Epithelial cell of esophagus (primary cell): ENCODE measurements around the gene CHODL.

Experiments used
- DNase-seq: peaks from one replicate; pipeline ENCODE4 v3.0.0; 2010; ENCODE audit warnings: low read depth
- H3K4me3 ChIP-seq: 2 replicates; pipeline ENCODE4 v1.5.1; 2011; ENCODE audit warnings: mild to moderate bottlenecking, low read length, control low read depth
- TF ChIP-seq, protein P1 (sequence below): IDR thresholded peaks from 2 replicates; pipeline ENCODE4 v1.5.1; 2011; ENCODE audit warnings: low read depth, mild to moderate bottlenecking, low read length, control low read depth, inconsistent platforms; ENCODE audit not compliant: insufficient read depth; ENCODE audit errors: missing control alignments

The CHODL gene

DNA sequence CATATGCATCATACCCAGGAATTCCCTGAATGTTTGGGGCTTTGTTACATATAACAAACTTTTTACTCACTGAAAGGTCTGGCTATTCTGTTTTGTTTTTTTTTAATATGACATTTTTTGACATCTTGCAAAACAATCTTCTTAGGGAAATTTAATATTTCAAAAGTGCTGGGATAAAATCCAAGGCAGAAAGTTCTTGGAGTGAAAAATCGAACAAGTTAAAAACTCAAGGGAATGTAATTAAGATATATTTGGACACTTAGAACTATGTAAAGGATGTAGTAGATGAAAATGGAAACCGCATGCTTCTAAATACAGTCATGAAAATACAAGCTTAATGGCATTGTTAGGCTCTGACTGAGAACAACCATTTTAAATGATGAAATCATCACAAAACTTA lies 8.6 kb downstream of the CHODL start:
- TF ChIP-seq, protein P1, sequence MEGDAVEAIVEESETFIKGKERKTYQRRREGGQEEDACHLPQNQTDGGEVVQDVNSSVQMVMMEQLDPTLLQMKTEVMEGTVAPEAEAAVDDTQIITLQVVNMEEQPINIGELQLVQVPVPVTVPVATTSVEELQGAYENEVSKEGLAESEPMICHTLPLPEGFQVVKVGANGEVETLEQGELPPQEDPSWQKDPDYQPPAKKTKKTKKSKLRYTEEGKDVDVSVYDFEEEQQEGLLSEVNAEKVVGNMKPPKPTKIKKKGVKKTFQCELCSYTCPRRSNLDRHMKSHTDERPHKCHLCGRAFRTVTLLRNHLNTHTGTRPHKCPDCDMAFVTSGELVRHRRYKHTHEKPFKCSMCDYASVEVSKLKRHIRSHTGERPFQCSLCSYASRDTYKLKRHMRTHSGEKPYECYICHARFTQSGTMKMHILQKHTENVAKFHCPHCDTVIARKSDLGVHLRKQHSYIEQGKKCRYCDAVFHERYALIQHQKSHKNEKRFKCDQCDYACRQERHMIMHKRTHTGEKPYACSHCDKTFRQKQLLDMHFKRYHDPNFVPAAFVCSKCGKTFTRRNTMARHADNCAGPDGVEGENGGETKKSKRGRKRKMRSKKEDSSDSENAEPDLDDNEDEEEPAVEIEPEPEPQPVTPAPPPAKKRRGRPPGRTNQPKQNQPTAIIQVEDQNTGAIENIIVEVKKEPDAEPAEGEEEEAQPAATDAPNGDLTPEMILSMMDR, result no peak
- H3K4me3 ChIP-seq, result no peak overlapping the region
- DNase-seq, result no peak

DNA sequence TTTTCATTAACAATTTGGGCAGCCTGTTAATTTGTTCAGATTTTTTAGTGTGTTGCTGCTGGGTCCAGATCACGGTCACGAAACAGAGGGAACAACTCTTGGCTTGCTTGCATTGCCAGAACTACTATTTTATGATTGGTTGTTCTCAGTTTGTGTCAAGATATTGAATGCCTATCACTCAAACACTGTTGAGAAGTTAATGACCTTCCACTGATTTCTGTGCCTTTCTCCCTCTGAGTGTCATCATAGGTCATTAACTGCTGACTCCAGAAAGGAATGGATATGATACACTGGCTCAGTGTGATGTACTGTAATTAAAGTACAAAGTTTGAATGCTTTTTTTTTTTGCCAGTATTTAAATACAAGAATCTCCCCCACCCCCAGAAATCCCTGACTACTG lies 9.2 kb downstream of the CHODL start:
- no peak overlapping the region for H3K4me3 ChIP-seq
- no peak for DNase-seq
- TF ChIP-seq, protein P1, result no peak

DNA sequence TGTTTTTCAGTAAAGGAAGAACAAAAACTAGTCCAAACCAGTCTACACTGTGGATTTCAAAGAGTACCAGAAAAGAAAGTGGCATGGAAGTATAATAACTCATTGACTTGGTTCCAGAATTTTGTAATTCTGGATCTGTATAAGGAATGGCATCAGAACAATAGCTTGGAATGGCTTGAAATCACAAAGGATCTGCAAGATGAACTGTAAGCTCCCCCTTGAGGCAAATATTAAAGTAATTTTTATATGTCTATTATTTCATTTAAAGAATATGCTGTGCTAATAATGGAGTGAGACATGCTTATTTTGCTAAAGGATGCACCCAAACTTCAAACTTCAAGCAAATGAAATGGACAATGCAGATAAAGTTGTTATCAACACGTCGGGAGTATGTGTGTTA lies 21.3 kb downstream of the CHODL start:
- no peak for DNase-seq
- TF ChIP-seq, protein P1, result no peak
- H3K4me3 ChIP-seq, result no peak overlapping the region

DNA sequence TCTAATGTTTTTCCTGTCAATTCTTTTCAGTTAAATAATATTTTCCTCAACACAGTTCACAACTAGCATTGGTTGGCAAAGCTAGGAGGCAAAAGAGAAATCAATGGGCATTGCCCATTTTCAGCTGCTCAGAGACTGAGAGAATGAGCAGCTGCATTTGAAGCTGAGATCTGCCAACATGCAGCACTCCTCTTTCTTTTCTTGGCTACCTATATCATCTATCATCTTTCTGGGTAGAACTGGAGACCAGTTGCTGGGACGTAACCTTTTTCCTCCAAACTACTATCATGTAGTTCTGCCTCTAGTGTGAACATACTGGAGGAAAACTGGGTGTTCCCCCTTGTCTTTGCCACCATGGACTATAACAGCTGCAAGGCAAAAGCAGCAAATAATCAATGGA lies 22.9 kb downstream of the CHODL start:
- TF ChIP-seq, protein P1, result no peak
- no peak for DNase-seq

DNA sequence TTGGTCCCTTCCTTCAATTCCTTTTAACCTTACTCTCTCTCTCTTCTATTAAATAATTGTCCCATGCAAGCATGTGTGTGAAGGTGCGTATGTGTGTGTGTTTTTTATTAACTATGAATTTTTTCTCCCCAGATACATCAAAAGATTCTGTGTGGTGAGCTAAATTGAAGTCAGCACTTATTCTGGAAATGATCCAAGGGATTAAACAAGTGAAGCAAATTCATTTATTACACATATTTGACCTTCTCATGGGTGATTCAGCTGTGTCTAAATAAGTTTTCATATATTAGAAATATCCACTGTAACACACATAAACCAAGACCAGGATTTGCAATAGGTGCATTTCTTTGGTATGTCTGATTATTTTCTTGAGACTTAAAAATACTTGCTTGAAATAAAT lies 24.3 kb downstream of the CHODL start:
- H3K4me3 ChIP-seq, result no peak overlapping the region
- DNase-seq, result no peak
- TF ChIP-seq, protein P1, result no peak

More for the DNA sequence above, 22.9 kb downstream of the CHODL start:
- H3K4me3 ChIP-seq, result no peak overlapping the region

DNA sequence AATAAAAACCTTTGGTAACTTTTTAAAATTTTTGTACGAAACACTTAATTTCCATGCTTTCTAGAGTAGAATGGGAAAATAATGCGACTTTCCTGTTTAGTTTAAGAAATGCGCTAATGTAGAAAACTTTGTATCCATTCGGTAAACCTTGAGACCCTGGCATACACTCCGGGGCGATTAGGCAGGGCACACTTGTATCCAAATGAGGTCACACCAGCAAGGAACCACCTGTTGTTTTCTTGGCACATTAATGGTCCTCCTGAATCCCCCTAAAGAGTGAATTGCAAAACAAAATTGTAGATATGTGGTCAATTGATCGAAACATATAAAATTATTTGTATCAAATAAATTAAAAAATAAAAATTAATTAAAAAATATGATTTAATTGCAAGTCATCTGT lies 25.2 kb downstream of the CHODL start:
- DNase-seq, result no peak
- no peak overlapping the region for H3K4me3 ChIP-seq
- TF ChIP-seq, protein P1, result no peak

DNA sequence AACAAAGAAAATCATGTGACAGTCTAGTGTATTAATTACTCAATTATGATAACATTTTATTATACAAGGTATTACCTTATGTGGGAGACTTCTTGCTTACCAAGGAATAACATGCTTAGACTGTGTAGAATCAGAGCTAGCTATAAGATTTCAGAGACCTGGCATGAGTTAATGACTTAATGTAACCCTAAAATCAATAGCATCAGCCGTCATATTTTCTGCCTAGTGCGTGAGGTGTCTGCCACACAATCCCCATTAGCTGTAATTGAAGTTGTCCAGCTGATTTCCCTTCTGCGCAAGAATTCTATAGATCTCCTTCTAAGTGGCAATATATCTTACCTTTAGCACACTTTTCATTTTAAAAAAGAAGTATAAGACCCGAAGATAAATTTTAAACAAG lies 28.8 kb downstream of the CHODL start:
- TF ChIP-seq, protein P1, result no peak
- no peak overlapping the region for H3K4me3 ChIP-seq
- DNase-seq, result no peak
